Smooth muscle cell (in vitro differentiated cells): ENCODE measurements around the gene MATCAP1. TPM values are rescaled to one million over a fixed set of nuclear protein-coding genes. Genes with fewer than 3 reads are reported as not detected.

Experiments
- DNase-seq: peaks from one replicate; lab custom pipeline; 2025; ENCODE audit not compliant: unreplicated experiment; lab: John Stamatoyannopoulos, UW
- H2AFZ ChIP-seq: fragments of 200-600 bp; sonication (generic); 2 replicates; pipeline ENCODE4 v1.6.0; 2016; ENCODE audit warnings: antibody characterized with exemption, low read depth, mild to moderate bottlenecking
- H3F3A ChIP-seq: fragments of 200-600 bp; sonication (generic); 2 replicates; pipeline ENCODE4 v1.6.0; 2017; ENCODE audit warnings: antibody characterized with exemption, low read depth
- H3K27ac ChIP-seq: fragments of 200-600 bp; sonication (generic); 2 replicates; pipeline ENCODE4 v1.5.1; 2016; ENCODE audit warnings: low read depth, mild to moderate bottlenecking
- H3K27me3 ChIP-seq: fragments of 200-600 bp; sonication (generic); 2 replicates; pipeline ENCODE4 v1.6.1; 2016; ENCODE audit warnings: low read depth, mild to moderate bottlenecking
- H3K36me3 ChIP-seq: fragments of 200-600 bp; sonication (generic); 2 replicates; pipeline ENCODE4 v1.5.1; 2016; ENCODE audit warnings: low read depth
- H3K4me1 ChIP-seq: fragments of 200-600 bp; sonication (generic); 2 replicates; pipeline ENCODE4 v1.5.1; 2016; ENCODE audit warnings: low read depth
- H3K4me2 ChIP-seq: fragments of 200-600 bp; sonication (generic); 2 replicates; pipeline ENCODE4 v1.6.0; 2016; ENCODE audit warnings: mild to moderate bottlenecking
- H3K4me3 ChIP-seq: fragments of 200-600 bp; sonication (generic); 2 replicates; pipeline ENCODE4 v1.5.1; 2016; ENCODE audit warnings: mild to moderate bottlenecking
- H3K79me2 ChIP-seq: fragments of 200-600 bp; sonication (generic); 2 replicates; pipeline ENCODE4 v1.6.0; 2016; ENCODE audit warnings: low read depth, mild to moderate bottlenecking
- H3K9ac ChIP-seq: fragments of 200-600 bp; sonication (generic); 2 replicates; pipeline ENCODE4 v1.6.0; 2016; ENCODE audit warnings: low read depth
- H3K9me3 ChIP-seq: fragments of 200-600 bp; sonication (generic); replicated peaks from 2 replicates; pipeline ENCODE4 v1.5.1; 2016; ENCODE audit warnings: low read depth
- H4K20me1 ChIP-seq: fragments of 200-600 bp; sonication (generic); 2 replicates; pipeline ENCODE4 v1.6.0; 2016; ENCODE audit warnings: low read depth
- WGBS: methylation state at CpG from one replicate; pipeline ENCODE4 v1.1.7; 2016; ENCODE audit warnings: low lambda C conversion rate; 5-methylcytosine and 5-hydroxymethylcytosine counted together
- polyA plus RNA-seq: library from polyadenylated mRNA; unstranded; fragments of >200 nt; fragmentation: Nextera tagmentation; extraction: Ambion mirVana; gene quantifications from 2 replicates; pipeline ENCODE4 v1.2.1, GENCODE V29; 2016
- total RNA-seq: library from RNA; depleted of rRNA; stranded (reverse); fragments of >200 nt; gene quantifications from 2 replicates; pipeline ENCODE4 v1.2.3, GENCODE V29; 2014
- TF ChIP-seq, protein P1 (sequence below): fragments of 200-600 bp; sonication (generic); IDR thresholded peaks from 2 replicates; pipeline ENCODE4 v1.5.1; 2017; ENCODE audit warnings: borderline replicate concordance, mild to moderate bottlenecking, antibody characterized with exemption; ENCODE audit not compliant: insufficient read depth, poor library complexity, severe bottlenecking

Gene MATCAP1
- total and polyA plus RNA-seq, 2 experiments from 2014 or later, result 24.0 to 24.7 TPM

DNA sequence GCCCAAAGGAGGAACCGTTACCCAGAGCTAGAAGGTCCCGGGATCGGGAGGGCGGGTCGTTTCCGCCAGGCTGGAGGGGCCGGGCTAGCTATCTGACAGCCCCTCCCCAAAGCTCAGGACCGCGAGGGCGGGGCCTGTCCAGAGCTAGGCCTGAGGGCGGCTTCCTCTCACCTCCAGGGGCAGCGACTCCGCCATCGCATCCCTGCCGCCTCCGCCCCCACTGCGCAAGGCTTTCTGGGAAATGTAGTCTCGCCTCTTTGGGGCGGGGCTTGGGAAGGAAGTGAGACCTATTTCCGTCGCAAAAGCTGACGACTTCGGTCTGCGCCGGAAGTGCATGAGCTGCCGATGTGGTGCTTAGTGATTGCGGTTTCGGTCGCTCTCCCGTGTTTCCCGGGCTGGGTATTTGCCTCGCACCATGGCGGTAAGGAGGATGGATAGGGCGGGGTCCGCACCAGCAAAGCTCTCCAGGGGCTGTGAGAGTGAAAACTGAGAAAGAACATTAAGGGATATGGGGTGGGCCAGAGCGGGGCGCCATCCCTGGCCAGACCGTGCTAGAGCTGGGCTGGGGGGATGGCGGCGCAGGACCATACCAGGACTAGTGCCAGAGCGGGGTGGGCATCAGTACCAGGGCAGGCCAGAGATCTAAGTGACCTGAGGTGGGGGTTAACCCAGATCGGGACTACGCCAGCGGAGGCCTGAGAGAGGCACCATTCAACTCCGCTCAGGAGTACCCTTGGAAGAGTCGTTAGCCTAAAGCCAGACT is 43.2 kb upstream of the MATCAP1 start, which contains the start of gene TMEM208:
Gene TMEM208, plus strand, starts transcription at position 327 of the 763 bp plus-strand sequence. Its CDS starts 89 bp downstream, at position 416.
- Histone ChIP-seq H3K79me2 (peaks cover 21% of the 10 kb centered on the region), H2AFZ (peak within 1 kb of the TSS; percentile 78), H3K27ac (peak within 1 kb of the TSS; percentile 60), H4K20me1 (no peaks in the 10 kb centered on the region), H3K4me3 (peak within 1 kb of the TSS; percentile 80), H3K4me1 (peaks cover 10% of the 10 kb centered on the region), H3K4me2 (peak within 1 kb of the TSS; percentile 97), H3K9me3 (no peaks in the 10 kb centered on the region), H3K27me3 (no peaks in the 10 kb centered on the region), H3F3A (no peaks in the 10 kb centered on the region), H3K9ac (peak within 1 kb of the TSS; percentile 92), H3K36me3 (no peaks in the 10 kb centered on the region)
- 1% methylated on average over 46 of the region's 46 CpGs for WGBS
- peak; percentile 90 for DNase-seq
- TF ChIP-seq, protein P1, sequence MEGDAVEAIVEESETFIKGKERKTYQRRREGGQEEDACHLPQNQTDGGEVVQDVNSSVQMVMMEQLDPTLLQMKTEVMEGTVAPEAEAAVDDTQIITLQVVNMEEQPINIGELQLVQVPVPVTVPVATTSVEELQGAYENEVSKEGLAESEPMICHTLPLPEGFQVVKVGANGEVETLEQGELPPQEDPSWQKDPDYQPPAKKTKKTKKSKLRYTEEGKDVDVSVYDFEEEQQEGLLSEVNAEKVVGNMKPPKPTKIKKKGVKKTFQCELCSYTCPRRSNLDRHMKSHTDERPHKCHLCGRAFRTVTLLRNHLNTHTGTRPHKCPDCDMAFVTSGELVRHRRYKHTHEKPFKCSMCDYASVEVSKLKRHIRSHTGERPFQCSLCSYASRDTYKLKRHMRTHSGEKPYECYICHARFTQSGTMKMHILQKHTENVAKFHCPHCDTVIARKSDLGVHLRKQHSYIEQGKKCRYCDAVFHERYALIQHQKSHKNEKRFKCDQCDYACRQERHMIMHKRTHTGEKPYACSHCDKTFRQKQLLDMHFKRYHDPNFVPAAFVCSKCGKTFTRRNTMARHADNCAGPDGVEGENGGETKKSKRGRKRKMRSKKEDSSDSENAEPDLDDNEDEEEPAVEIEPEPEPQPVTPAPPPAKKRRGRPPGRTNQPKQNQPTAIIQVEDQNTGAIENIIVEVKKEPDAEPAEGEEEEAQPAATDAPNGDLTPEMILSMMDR, result no peak

DNA sequence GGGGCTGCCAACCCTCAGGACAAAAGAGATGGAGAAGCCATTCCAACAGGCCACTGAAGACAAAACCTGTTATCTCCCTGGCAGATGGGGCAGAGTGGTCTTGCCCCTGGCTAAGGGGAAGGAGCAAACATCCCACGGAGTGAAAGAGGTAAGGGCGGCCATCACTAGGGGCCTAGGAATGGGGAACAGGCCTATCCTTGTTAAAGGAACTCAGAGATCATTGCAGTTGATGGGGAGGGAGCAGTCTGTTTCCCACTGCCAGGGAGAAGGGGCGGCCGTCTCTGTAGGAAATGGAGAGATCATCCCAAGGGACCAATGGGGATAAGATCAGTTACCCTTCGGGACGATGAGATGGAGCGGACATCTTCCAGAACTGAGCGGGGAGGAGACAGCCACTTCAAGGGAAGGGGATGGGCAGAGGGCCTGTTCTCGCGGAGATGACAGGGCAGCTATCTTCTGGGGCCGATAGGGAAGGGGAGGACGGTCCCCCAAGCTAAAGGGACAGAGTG is 42.6 kb upstream of the MATCAP1 start:
- Histone ChIP-seq H3K79me2 (peaks cover 21% of the 10 kb centered on the region), H3F3A (no peaks in the 10 kb centered on the region), H3K4me2 (peak overlapping the region; percentile 97), H3K9me3 (no peaks in the 10 kb centered on the region), H4K20me1 (no peaks in the 10 kb centered on the region), H3K4me1 (peaks cover 10% of the 10 kb centered on the region), H3K36me3 (no peaks in the 10 kb centered on the region), H3K9ac (peak overlapping the region; percentile 63), H3K4me3 (peak overlapping the region; percentile 80), H3K27me3 (no peaks in the 10 kb centered on the region), H2AFZ (peak overlapping the region; percentile 78), H3K27ac (no peak overlapping the region)
- TF ChIP-seq, protein P1, result no peak
- no peak for DNase-seq
- 13% methylated on average over 12 of the region's 12 CpGs for WGBS

DNA sequence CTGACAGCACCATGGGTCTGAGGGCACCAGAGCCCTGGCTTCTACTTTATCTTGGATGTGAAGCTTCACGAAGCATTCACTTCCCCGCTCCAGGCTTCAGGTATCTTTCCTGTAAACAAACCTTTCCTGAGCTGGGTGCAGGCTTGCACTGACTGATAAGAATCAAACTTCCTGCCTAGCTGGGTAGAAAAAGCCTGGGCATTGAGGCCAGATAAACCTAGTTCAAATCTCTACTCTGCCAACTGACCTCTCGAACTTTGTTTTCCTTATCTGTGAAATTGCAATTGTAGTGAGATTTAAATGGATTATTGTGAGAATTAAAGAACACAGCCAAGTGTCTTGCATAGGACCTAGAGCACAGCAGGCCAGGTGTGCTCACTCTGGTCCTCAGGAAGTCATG is 40.2 kb upstream of the MATCAP1 start:
- Histone ChIP-seq H3K36me3 (no peaks in the 10 kb centered on the region), H3K4me1 (peaks cover 10% of the 10 kb centered on the region), H3K27ac (no peak overlapping the region), H3K9me3 (no peaks in the 10 kb centered on the region), H3K27me3 (no peaks in the 10 kb centered on the region), H4K20me1 (no peaks in the 10 kb centered on the region), H3K9ac (no peak overlapping the region), H3K79me2 (peaks cover 20% of the 10 kb centered on the region), H3F3A (no peaks in the 10 kb centered on the region), H3K4me3 (no peak overlapping the region), H3K4me2 (no peak overlapping the region), H2AFZ (no peak overlapping the region)
- DNase-seq, result no peak
- TF ChIP-seq, protein P1, result no peak
- WGBS, result 73% methylated on average over 3 of the region's 3 CpGs
